Measurements from ENCODE around the gene TECTB.

GRCh38 chr10:112335111-112335867, 52.1 kb downstream of the TECTB start:
- no peak for TF ChIP-seq EZH2 (IDR thresholded peaks at IDR 0.05; ENCODE audit: insufficient read depth, poor library complexity, severe bottlenecking)
- no peak for TF ChIP-seq EZH2phosphoT487 (IDR thresholded peaks at IDR 0.05; ENCODE audit: insufficient read depth, low read depth)

Measured in GM23248 (cell line).